A549 (cell line): ENCODE measurements around the gene PITX3.

Source experiments
- CBX8 ChIP-seq: fragments of 200-600 bp; sonication (generic); IDR thresholded peaks from 2 replicates; pipeline ENCODE4 v1.6.1; 2016
- CTCF ChIP-seq: fragments of >200 bp; sonication (Bioruptor Twin); formaldehyde crosslinking; IDR thresholded peaks from 3 replicates; pipeline ENCODE4 v1.5.1; 2016
- EP300 ChIP-seq, 2 experiments: fragments of >200 bp; sonication (Bioruptor Twin); formaldehyde crosslinking; IDR thresholded peaks; 2 replicates in 1 of 2; 3 replicates in 1 of 2; pipeline ENCODE4 v1.6.1; 2016 to 2017
- ESRRA ChIP-seq: fragments of 150-350 bp; IDR thresholded peaks from 2 replicates; pipeline ENCODE4 v1.6.1; 2014; ENCODE audit warnings: mild to moderate bottlenecking, low read length, borderline replicate concordance
- HDAC2 ChIP-seq: fragments of 200-600 bp; sonication (generic); IDR thresholded peaks from 2 replicates; pipeline ENCODE4 v1.6.1; 2016
- NR3C1 ChIP-seq: fragments of >200 bp; sonication (Bioruptor Twin); formaldehyde crosslinking; IDR thresholded peaks from 3 replicates; pipeline ENCODE4 v1.6.1; 2017
- POLR2A ChIP-seq: IDR thresholded peaks from 2 replicates; pipeline ENCODE4 v1.6.1; 2012; ENCODE audit warnings: mild to moderate bottlenecking, low read length
- POLR2AphosphoS2 ChIP-seq: conservative IDR thresholded peaks from 2 replicates; pipeline ENCODE4 v1.6.1; 2012; ENCODE audit warnings: low read length, improper control_type of control experiment, inconsistent platforms
- RAD21 ChIP-seq, 2 experiments: fragments of >200 bp in 1 of 2; sonication (Bioruptor Twin) in 1 of 2; formaldehyde crosslinking in 1 of 2; IDR thresholded peaks in 1 of 2; conservative IDR thresholded peaks in 1 of 2; 2 replicates in 1 of 2; 3 replicates in 1 of 2; pipeline ENCODE4 v1.6.1; 2012 to 2018; ENCODE audit warnings: inconsistent platforms in 1 of 2
- RFX5 ChIP-seq: fragments of 450-650 bp; IDR thresholded peaks from 2 replicates; pipeline ENCODE4 v1.7.1; 2014; ENCODE audit warnings: antibody characterized with exemption, mild to moderate bottlenecking, moderate library complexity
- SMC3 ChIP-seq: fragments of >200 bp; sonication (Bioruptor Twin); formaldehyde crosslinking; IDR thresholded peaks from 3 replicates; pipeline ENCODE4 v1.6.1; 2018; ENCODE audit warnings: inconsistent platforms

- no peak for TF ChIP-seq RAD21 (conservative IDR thresholded peaks at IDR 0.05 in 1 of 2, IDR thresholded peaks at IDR 0.05 in 1 of 2)
- no peak for TF ChIP-seq POLR2A
- TF ChIP-seq CTCF, result no peak
- TF ChIP-seq NR3C1, result no peak
- TF ChIP-seq ESRRA, result no peak
- TF ChIP-seq SMC3, result no peak
- TF ChIP-seq RFX5, result no peak
- TF ChIP-seq POLR2AphosphoS2, result no peak
- no peak for TF ChIP-seq EP300 (IDR thresholded peaks at IDR 0.05)
- no peak for TF ChIP-seq CBX8
- TF ChIP-seq HDAC2, result no peak
Measured at GRCh38 chr10:102279104-102279503, 37.8 kb upstream of the PITX3 start.
